Measurements from ENCODE around the gene GEMIN4.

DNA sequence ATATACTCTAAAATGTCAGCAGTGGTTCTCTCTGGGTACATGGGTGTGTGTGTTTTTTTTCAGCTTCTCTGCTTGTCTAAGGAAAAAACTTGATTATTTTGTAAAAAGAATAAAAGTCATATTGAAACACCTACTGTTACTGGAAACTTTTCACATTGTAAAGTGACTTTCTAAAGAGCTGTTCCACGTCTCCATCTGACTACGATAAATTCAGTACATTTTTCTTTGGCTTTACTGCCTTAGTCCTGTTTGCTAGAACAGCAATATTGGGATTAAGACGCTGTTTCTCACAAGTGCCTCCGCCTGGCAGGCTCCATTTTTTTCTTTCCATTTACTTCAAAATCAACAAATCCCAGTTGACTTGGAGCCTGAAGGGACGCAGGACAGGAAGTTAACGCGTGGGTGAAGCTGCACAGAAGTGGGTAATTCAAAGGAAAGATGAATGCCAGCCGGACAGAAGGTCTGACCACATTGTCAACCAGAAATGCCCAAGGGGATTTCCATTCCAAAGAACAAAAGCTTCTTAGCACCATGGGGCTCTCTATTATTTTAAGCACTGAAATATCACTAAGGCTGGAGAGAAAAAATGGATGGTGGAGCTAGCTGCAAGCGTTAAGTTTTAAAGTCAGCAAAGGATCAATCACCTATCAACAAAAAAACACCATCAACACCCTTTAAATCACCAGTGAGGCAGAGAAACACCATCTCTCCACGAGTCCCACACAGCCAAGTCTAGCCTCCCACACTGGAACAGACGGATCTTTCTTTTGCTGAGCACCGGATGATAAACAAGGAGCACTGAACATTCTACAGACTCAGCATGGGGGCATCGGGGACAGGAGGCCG, 21.6 kb upstream of the GEMIN4 start:
- TF ChIP-seq POLR2A (IDR thresholded peaks at IDR 0.05; ENCODE audit: low read depth): no peak
- no peak for TF ChIP-seq CTCF (IDR thresholded peaks at IDR 0.05)
- TF ChIP-seq EP300 (IDR thresholded peaks at IDR 0.05): no peak

All from esophagus muscularis mucosa (tissue), 4 donors.